Esophagus muscularis mucosa (tissue), 4 donors: Measurements from ENCODE around the gene ADAMTS2. TPM values are rescaled to one million over a fixed set of nuclear protein-coding genes. Genes with fewer than 3 reads are reported as not detected.

Experiments
- DNase-seq: peaks from one replicate; pipeline ENCODE4 v3.0.0-alpha.2; 2017; ENCODE audit errors: extremely low spot score
- H3K27ac ChIP-seq, 4 donors: fragments of 200-600 bp; sonication (generic); replicated peaks in 1 of 4; 1 replicate in 3 of 4; 2 replicates in 1 of 4; pipeline ENCODE4 v1.5.1; 2016 to 2019; ENCODE audit warnings: mild to moderate bottlenecking in 1 of 4
- H3K27me3 ChIP-seq, 4 donors: fragments of 200-600 bp; sonication (generic); one replicate each; pipeline versions ENCODE4 v1.5.1 to v1.6.0; 2016 to 2019
- H3K36me3 ChIP-seq, 4 donors: fragments of 200-600 bp; sonication (generic); one replicate each; pipeline ENCODE4 v1.5.1; 2016 to 2019
- H3K4me1 ChIP-seq, 4 donors: fragments of 200-600 bp; sonication (generic); one replicate each; pipeline ENCODE4 v1.5.1; 2016 to 2019
- H3K4me3 ChIP-seq, 4 donors: fragments of 200-600 bp; sonication (generic); 1 replicate in 2 of 4; 2 replicates in 2 of 4; pipeline ENCODE4 v1.5.1; 2016 to 2019; ENCODE audit warnings: mild to moderate bottlenecking in 4 of 4, moderate library complexity in 1 of 4
- H3K9me3 ChIP-seq, 4 donors: fragments of 200-600 bp; sonication (generic); 1 replicate in 3 of 4; 2 replicates in 1 of 4; pipeline ENCODE4 v1.5.1; 2016 to 2019
- CTCF ChIP-seq, 3 experiments: fragments of 200-600 bp in 2 of 3; fragments of 450-650 bp in 1 of 3; sonication (generic) in 2 of 3; IDR thresholded peaks; one replicate each; pipeline ENCODE4 v1.5.1; 2017 to 2019; ENCODE audit warnings: antibody characterized with exemption in 3 of 3, mild to moderate bottlenecking in 2 of 3, moderate library complexity in 1 of 3
- EP300 ChIP-seq: sonication (generic); formaldehyde crosslinking; IDR thresholded peaks from one replicate; pipeline ENCODE4 v1.6.1; 2017; ENCODE audit warnings: antibody characterized with exemption
- POLR2A ChIP-seq: fragments of 450-650 bp; IDR thresholded peaks from one replicate; pipeline ENCODE4 v1.6.1; 2017; ENCODE audit warnings: antibody characterized with exemption, moderate library complexity, mild to moderate bottlenecking, low read depth
- POLR2AphosphoS5 ChIP-seq, 2 donors: sonication (generic); formaldehyde crosslinking; IDR thresholded peaks; one replicate each; pipeline ENCODE4 v1.6.1; 2017; ENCODE audit warnings: antibody characterized with exemption in 2 of 2
- WGBS: methylation state at CpG from one replicate; pipeline ENCODE4 v1.1.5; 2018; 5-methylcytosine and 5-hydroxymethylcytosine counted together
- intact Hi-C: fragments of 100-400 bp; cut with DNase I; formaldehyde crosslinking; loops from one replicate; pipeline ENCODE4 v1.15.1; 2023
- total RNA-seq, 4 donors: library from RNA; depleted of rRNA; stranded (reverse); fragments of >200 nt; gene quantifications; one replicate each; pipeline versions ENCODE4 v1.1.0 to v1.2.1, GENCODE V29; 2016

Gene ADAMTS2
- total RNA-seq, 4 donors from 2014 or later: 17.8 to 31.8 (median 21.4) TPM

GRCh38 chr5:179185941-179186411 is 159.3 kb downstream of the ADAMTS2 start:
- 95% methylated on average over 3 of the region's 8 CpGs for WGBS
- intact Hi-C loops: no loop called here
- no peaks in the 10 kb centered on the region for H3K9me3 ChIP-seq
- DNase-seq: no peak
- no peaks in the 10 kb centered on the region for H3K4me1 ChIP-seq
- no peaks in the 10 kb centered on the region for H3K27me3 ChIP-seq
- H3K4me3 ChIP-seq: no peak overlapping the region
- no peaks in the 10 kb centered on the region for H3K36me3 ChIP-seq
- TF ChIP-seq EP300 (no peak), POLR2AphosphoS5 (IDR thresholded peaks at IDR 0.05) (no peak), CTCF (IDR thresholded peaks at IDR 0.05) (no peak), POLR2A (no peak)
- no peak overlapping the region for H3K27ac ChIP-seq

GRCh38 chr5:179185256-179185940 is 159.9 kb downstream of the ADAMTS2 start:
- Histone ChIP-seq H3K4me1 (no peaks in the 10 kb centered on the region), H3K27ac (no peak overlapping the region), H3K9me3 (no peaks in the 10 kb centered on the region), H3K4me3 (no peak overlapping the region), H3K27me3 (no peaks in the 10 kb centered on the region), H3K36me3 (no peaks in the 10 kb centered on the region)
- 73% methylated on average over 9 of the region's 16 CpGs for WGBS
- TF ChIP-seq POLR2A (no peak), EP300 (no peak), CTCF (IDR thresholded peaks at IDR 0.05) (no peak), POLR2AphosphoS5 (IDR thresholded peaks at IDR 0.05) (no peak)
- intact Hi-C loops: no loop called here
- DNase-seq: no peak

DNA sequence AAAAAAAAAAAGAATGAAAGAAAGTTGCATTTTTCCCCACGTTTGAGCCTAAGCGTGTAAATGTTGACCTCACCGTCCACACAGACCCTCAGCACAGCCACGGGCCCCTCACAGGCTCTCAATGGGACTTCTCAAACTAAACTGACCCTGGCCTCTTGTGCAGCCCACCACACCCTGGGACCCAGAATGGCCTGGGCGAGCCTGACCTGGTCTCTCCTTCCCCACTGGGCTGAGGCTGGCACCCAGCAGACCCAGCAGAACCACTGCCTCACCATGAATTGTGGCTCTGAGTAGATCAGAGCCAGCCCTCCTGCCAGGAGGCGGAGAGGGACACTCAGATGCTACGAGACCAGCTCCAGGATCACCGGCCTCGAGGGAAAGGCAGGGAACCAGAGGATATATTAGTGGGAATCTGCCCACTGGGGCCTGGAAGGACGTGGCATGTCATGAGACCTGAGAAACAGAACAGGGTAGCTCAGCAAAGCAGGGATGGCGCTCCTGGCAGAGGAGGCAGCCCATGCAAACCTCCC is 160.7 kb downstream of the ADAMTS2 start:
- Histone ChIP-seq H3K4me1 (no peaks in the 10 kb centered on the region), H3K4me3 (no peak overlapping the region), H3K9me3 (no peaks in the 10 kb centered on the region), H3K27ac (no peak overlapping the region), H3K36me3 (peaks cover 0 to 6% (median 2%) of the 10 kb centered on the region in 4 donors), H3K27me3 (no peaks in the 10 kb centered on the region)
- WGBS: 80% methylated on average over 10 of the region's 11 CpGs
- no peak for DNase-seq
- intact Hi-C loops: no loop called here
- no peak for TF ChIP-seq CTCF (IDR thresholded peaks at IDR 0.05)
- no peak for TF ChIP-seq POLR2AphosphoS5 (IDR thresholded peaks at IDR 0.05)
- TF ChIP-seq POLR2A: no peak
- no peak for TF ChIP-seq EP300

DNA sequence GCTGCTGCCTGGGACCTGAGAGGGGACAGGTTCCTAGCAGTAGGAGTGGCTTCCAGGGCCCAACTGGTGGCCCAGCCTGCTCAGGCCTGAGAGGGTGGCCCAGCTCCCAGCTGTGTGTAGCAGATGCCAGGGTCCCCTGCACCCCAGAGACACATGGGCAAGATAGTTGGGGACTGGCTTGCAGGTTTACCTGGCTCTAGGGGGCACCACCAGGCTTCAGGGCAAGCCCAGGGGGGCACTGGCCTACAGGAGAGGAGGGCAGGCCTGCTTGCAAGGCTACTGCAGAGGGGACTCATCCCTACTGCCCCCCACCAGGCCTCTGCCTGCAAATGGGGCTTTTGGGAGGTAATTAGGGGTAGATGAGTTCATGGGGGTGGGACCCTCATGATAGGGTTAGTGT is 161.8 kb downstream of the ADAMTS2 start:
- Histone ChIP-seq H3K9me3 (peaks cover 0 to 6% (median 0%) of the 10 kb centered on the region in 4 donors), H3K27me3 (no peaks in the 10 kb centered on the region), H3K36me3 (peaks cover 0 to 8% (median 2%) of the 10 kb centered on the region in 4 donors), H3K4me3 (no peak overlapping the region), H3K4me1 (no peaks in the 10 kb centered on the region), H3K27ac (no peak overlapping the region)
- intact Hi-C loops: no loop called here
- DNase-seq: no peak
- TF ChIP-seq POLR2A: no peak

- Histone ChIP-seq H3K27me3 (no peaks in the 10 kb centered on the region), H3K4me1 (no peaks in the 10 kb centered on the region), H3K27ac (no peak overlapping the region), H3K4me3 (no peak overlapping the region), H3K36me3 (peaks cover 0 to 8% (median 2%) of the 10 kb centered on the region in 4 donors), H3K9me3 (peaks cover 0 to 6% (median 0%) of the 10 kb centered on the region in 4 donors)
- TF ChIP-seq POLR2A (no peak), EP300 (no peak), CTCF (IDR thresholded peaks at IDR 0.05) (no peak), POLR2AphosphoS5 (IDR thresholded peaks at IDR 0.05) (no peak)
- intact Hi-C loops: no loop called here
- DNase-seq: no peak
- WGBS: 92% methylated on average over 9 of the region's 13 CpGs
These were observed 162.7 kb downstream of the ADAMTS2 start for GRCh38 chr5:179182601-179183000.
